WI38 (cell line): ENCODE measurements around the gene CFAP100.

Experiments
- H3K4me3 ChIP-seq: 2 replicates; pipeline ENCODE4 v1.5.1; 2011; ENCODE audit warnings: low read depth, mild to moderate bottlenecking, control low read depth, low read length
- TF ChIP-seq, protein P1 (sequence below): IDR thresholded peaks from 2 replicates; pipeline ENCODE4 v1.5.1; 2012; ENCODE audit warnings: low read depth, mild to moderate bottlenecking, control low read depth, low read length

Gene CFAP100

DNA sequence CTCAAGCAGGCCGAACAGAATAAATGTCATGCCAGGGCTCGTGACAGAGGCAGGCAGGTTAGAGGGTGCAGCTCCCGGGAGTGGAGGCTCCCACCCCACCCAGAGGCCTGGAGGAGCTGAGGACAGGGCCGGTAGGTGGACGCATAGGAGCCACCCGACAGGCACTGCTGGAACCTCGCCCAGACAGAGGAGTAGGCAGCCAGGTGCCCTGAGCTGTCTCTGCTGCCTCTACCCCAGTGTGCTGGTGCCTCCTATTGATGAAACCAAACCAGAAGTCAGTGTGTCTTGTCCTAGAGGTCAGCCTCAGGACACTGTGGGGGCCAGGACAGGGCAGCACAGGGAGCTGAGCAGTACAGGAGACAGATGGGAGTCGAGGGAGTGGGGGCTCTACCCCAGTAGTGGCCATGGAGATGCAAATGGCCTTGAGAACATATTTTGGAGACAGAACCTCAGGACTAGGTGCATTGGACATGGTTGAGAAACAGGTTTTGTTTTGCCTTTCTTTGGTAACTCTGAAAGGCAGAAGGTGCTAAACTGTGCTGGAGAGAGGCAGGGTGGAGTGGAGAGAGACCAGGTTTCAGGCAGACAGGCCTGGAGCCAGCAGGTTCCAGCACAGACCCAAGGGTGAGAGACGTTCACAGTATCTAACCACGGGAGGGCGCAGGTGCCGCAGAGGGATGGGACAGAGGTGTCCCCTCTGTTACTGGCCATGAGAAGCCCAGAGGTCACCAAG is 22.1 kb upstream of the CFAP100 start:
- TF ChIP-seq, protein P1, sequence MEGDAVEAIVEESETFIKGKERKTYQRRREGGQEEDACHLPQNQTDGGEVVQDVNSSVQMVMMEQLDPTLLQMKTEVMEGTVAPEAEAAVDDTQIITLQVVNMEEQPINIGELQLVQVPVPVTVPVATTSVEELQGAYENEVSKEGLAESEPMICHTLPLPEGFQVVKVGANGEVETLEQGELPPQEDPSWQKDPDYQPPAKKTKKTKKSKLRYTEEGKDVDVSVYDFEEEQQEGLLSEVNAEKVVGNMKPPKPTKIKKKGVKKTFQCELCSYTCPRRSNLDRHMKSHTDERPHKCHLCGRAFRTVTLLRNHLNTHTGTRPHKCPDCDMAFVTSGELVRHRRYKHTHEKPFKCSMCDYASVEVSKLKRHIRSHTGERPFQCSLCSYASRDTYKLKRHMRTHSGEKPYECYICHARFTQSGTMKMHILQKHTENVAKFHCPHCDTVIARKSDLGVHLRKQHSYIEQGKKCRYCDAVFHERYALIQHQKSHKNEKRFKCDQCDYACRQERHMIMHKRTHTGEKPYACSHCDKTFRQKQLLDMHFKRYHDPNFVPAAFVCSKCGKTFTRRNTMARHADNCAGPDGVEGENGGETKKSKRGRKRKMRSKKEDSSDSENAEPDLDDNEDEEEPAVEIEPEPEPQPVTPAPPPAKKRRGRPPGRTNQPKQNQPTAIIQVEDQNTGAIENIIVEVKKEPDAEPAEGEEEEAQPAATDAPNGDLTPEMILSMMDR = no peak

DNA sequence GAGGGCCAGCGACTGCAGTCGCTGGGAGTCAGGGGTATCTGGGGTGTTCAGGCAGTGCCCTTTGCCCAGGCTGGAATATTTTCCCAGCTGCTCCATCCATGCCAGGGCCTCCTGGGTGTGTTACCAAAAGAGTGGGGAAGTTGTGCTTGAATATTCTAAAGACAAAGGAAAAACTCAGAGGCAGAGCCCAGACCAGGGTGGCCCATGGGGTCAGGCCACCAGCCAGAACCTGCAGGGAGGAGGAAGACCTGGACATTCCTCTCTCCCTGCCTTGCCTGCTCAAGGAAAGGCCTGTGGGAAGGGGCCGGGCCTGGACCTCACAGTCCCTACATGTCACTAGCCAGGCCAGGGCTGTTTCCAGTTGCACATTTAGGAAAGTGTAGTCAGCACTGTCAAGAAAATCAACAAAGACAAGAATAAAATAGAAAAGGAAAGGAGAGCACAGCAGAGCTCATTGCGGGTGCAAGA is 21.5 kb upstream of the CFAP100 start:
- H3K4me3 ChIP-seq = no peak overlapping the region
- TF ChIP-seq, protein P1 = no peak

More for the DNA sequence above, 22.1 kb upstream of the CFAP100 start:
- no peak overlapping the region for H3K4me3 ChIP-seq

DNA sequence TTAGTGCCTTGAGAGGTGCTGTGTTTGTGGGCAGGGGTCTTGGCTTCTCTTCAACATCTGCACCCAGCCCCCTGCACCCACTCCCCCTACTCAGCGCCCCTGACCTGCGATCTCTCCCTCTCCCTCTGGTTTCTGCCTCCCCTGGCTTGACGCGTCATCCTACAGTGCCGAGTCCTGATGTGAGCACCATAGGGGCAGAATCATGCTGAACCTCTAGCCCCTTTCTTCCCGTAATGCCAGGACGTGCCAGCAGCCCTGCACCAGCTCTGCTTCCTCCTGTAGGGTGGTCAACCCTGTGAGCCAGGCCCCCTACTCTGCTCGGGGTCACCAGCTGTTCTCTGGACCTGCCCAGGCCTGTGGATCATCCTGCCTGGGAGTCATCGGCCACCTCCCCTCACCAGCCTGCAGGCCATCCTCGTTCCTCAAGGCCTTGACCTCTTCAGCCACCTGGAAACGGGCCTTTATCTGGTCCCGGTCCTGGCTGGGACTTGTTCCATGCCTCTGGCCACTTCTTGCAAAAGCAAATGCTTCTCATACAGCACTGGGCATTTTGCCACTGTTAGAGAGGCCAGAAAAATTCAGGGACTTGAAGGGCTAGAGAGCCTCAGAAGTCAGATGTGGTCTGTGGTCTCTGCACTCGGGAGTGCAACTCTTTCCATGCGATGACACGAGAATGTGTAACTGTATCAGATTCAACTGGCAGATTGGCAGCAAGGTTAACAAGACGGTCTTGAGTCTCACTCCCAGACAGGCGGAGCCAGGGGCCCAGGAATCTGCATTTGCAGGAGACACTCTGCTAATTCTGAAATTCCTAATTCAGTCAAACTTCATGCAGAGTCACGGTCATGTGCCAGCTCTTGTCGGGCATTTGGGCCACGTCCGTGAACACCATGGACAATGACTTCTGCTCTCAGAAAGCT is 20.8 kb upstream of the CFAP100 start:
- TF ChIP-seq, protein P1 = no peak
- H3K4me3 ChIP-seq = no peak overlapping the region

DNA sequence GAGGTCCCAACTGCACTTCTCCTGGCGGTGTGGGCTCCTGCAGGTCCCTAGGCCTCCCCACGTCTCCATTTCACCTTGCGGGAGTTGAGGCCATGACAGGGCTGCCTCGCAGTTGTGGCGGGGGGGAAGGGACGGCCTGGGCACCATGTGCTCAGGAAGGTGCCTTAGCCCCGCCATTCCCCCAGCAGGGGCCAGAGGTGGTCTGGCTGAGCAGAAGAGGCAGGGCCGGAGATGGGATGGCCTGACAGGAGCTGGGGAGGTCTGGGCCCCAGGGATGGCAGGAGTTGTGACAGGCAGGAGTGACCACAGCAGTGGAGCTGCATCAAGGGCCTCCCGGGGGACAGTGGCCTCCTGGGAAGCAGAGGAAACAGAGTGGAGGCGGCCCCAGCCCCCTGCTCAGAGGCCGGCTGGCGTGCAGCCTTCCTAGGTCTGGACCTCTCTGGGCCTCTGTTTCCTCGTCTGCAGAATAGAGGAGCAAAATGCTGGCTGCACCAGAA is 18.8 kb upstream of the CFAP100 start:
- no peak overlapping the region for H3K4me3 ChIP-seq
- TF ChIP-seq, protein P1 = no peak

DNA sequence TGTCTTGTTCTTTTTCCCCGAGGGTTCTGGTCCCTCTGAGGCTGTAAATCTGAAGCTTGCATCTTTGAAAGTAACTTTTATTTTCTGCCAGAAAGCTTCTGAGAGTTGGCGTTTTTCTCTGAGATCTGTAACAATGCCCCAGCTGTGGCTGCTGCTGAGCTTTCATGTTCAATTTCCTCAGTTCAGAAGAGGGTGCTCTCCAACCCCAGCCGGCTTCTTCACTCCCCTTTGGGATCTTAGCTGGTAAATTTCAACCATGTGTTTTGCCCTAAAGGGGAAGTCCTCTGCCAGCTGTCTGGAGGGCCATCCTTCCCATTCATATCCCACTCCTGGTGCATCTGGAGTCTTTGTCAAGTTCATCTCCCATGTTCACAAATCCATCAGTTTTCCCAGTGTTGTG is 18.3 kb upstream of the CFAP100 start:
- H3K4me3 ChIP-seq = no peak overlapping the region
- TF ChIP-seq, protein P1 = no peak

DNA sequence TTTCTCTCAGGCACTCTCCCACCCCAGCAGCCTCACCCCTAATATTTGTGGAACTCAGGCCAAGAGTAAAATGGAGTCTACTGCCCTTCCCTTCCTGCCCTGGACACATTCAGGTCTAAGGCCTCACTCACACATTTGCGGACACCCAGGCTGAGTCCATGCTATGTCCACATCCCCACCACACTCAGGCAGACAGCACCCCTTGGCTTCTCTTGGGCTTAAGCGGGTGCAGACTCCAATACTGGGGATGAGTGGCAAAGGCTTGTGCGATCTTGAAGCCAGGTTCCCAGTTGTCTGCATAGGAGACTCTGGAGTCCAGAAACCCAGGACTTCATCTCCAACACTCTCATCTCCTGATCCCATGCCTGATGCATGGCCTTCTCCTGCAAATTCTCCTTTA is 17.5 kb upstream of the CFAP100 start:
- H3K4me3 ChIP-seq = no peak overlapping the region
- TF ChIP-seq, protein P1 = no peak

DNA sequence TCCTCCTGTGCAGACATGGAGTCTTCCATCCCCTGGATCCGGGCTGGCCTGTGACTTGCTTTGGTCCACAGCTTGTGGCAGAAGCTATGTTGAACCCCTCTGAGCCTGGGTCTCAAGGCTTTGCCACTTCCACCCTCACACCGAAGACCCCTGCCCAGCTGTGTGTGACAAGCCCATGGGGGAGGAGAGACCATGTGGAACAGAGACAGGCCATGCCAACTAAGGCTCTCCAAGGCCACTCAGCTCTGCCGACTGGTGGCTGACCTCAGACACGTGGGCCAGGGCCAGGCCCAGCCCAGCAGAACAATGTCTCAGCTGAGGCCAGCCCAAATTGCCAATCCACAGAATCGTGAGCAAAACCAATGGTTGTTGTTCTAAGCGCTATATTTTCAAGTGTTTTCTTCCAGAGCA is 16.4 kb upstream of the CFAP100 start:
- TF ChIP-seq, protein P1 = no peak

More for the DNA sequence above, 16.4 kb upstream of the CFAP100 start:
- no peak overlapping the region for H3K4me3 ChIP-seq
